ENCODE results near the gene TECR.
A peak's percentile ranks its signal among the peaks of the same experiment; 100 is the strongest.

The TECR gene

DNA sequence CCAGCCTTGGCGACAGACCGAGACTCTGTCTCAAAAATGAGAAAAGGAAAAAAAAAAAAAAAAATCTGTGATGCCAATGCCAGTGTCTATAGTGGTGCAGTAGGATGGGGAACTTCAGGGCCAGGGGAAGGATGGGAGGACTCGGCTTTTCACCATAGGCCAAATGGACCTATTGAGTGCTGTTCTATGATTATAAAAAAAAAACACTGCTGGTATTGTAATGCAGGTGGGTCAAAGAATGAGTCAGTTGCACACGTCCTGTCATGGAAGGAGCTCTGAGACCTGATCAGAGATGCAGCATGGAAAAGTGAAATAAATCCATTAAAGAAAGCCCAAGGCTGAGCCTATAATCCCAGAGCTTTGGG lies 18.2 kb upstream of the TECR start:
- Histone ChIP-seq H3K9me3 (replicated peaks in 1 of 2; ENCODE audit: control insufficient read depth in 2 of 2, insufficient read depth in 1 of 2, low read depth in 1 of 2, low read length in 2 of 2) (no peaks in the 10 kb centered on the region), H3K27me3 (ENCODE audit: control insufficient read depth in 3 of 3, insufficient read depth in 3 of 3, low read depth in 1 of 3, low read length in 3 of 3) (no peaks in the 10 kb centered on the region), H2BK12ac (ENCODE audit: low read length) (no peak overlapping the region), H3K4me3 (ENCODE audit: low read length in 2 of 2) (no peak overlapping the region), H3K27ac (replicated peaks; ENCODE audit: low read length) (no peak overlapping the region), H2BK15ac (ENCODE audit: low read length) (no peak overlapping the region), H2AFZ (ENCODE audit: low read length) (no peak overlapping the region), H4K91ac (ENCODE audit: low read depth, low read length, poor library complexity) (no peak overlapping the region), H3K14ac (ENCODE audit: low read length) (no peak overlapping the region), H3K36me3 (replicated peaks in 1 of 2; ENCODE audit: control insufficient read depth in 2 of 2, insufficient read depth in 2 of 2, low read length in 2 of 2) (peaks cover 21 to 35% of the 10 kb centered on the region in 2 donors), H3K23ac (ENCODE audit: low read depth, low read length, poor library complexity) (no peak overlapping the region), H3K4ac (ENCODE audit: low read length) (no peak overlapping the region), H3K9ac (ENCODE audit: low read depth, low read length, poor library complexity) (no peak overlapping the region), H3K4me1 (ENCODE audit: control insufficient read depth in 2 of 2, insufficient read depth in 1 of 2, low read depth in 1 of 2, low read length in 2 of 2) (peaks cover 2 to 4% of the 10 kb centered on the region in 2 donors), H2BK120ac (ENCODE audit: low read depth, low read length) (no peak overlapping the region), H2AK5ac (ENCODE audit: low read depth, low read length) (no peak overlapping the region), H2BK5ac (ENCODE audit: low read length) (no peak overlapping the region), H3K18ac (ENCODE audit: low read length) (no peak overlapping the region), H3K79me1 (ENCODE audit: low read depth, low read length) (peaks cover 3% of the 10 kb centered on the region), H4K8ac (ENCODE audit: low read depth, low read length) (no peak overlapping the region), H3K4me2 (ENCODE audit: insufficient read depth, low read length, poor library complexity, severe bottlenecking) (no peak overlapping the region)
- WGBS, 2 donors (ENCODE audit: extremely low coverage in 2 of 2, insufficient read length in 2 of 2, insufficient replicate concordance in 1 of 2), result no CpG with 5 or more reads among the region's 4 CpGs
- no peak for DNase-seq (ENCODE audit: low spot score)

DNA sequence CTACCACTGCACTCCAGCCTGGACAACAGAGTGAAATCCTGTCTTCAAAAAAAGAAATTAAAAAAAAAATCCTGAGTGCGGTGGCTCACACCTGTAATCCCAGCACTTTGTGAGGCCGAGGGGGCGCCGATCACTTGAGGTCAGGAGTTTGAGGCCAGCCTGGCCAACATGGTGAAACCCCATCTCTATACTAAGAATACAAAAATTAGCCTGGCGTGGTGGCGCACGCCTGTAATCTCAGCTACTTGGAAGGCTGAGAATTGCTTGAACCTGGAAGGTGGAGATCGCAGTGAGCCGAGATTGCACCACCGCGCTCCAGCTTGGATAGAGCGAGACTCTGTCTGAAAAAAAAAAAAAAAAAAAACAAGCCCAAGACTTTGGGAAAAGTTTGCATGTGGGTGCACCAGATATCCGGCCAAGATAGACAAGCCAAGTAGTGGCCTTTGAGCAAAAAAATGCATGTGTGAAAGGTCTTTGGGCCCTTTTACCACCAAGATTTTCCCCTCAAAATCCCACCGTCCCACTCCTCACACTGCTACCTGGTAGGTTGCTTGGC lies 16.9 kb upstream of the TECR start:
- no peak for DNase-seq (ENCODE audit: low spot score)
- H4K8ac ChIP-seq (ENCODE audit: low read depth, low read length), result no peak overlapping the region
- no peak overlapping the region for H2BK5ac ChIP-seq (ENCODE audit: low read length)
- H3K79me1 ChIP-seq (ENCODE audit: low read depth, low read length), result peaks cover 5% of the 10 kb centered on the region
- no peak overlapping the region for H3K14ac ChIP-seq (ENCODE audit: low read length)
- WGBS, 2 donors (ENCODE audit: extremely low coverage in 2 of 2, insufficient read length in 2 of 2, insufficient replicate concordance in 1 of 2), result no CpG with 5 or more reads among the region's 14 CpGs
- no peak overlapping the region for H3K23ac ChIP-seq (ENCODE audit: low read depth, low read length, poor library complexity)
- H2BK120ac ChIP-seq (ENCODE audit: low read depth, low read length), result no peak overlapping the region
- H2BK15ac ChIP-seq (ENCODE audit: low read length), result no peak overlapping the region
- no peak overlapping the region for H4K91ac ChIP-seq (ENCODE audit: low read depth, low read length, poor library complexity)
- H2AK5ac ChIP-seq (ENCODE audit: low read depth, low read length), result no peak overlapping the region
- no peak overlapping the region for H3K4ac ChIP-seq (ENCODE audit: low read length)
- H3K27ac ChIP-seq (replicated peaks; ENCODE audit: low read length), result no peak overlapping the region
- H3K27me3 ChIP-seq (ENCODE audit: control insufficient read depth in 3 of 3, insufficient read depth in 3 of 3, low read depth in 1 of 3, low read length in 3 of 3), result no peaks in the 10 kb centered on the region
- no peak overlapping the region for H3K4me2 ChIP-seq (ENCODE audit: insufficient read depth, low read length, poor library complexity, severe bottlenecking)
- H3K9me3 ChIP-seq (replicated peaks in 1 of 2; ENCODE audit: control insufficient read depth in 2 of 2, insufficient read depth in 1 of 2, low read depth in 1 of 2, low read length in 2 of 2), result no peaks in the 10 kb centered on the region
- H2AFZ ChIP-seq (ENCODE audit: low read length), result no peak overlapping the region
- peaks cover 9 to 10% of the 10 kb centered on the region in 2 donors for H3K4me1 ChIP-seq (ENCODE audit: control insufficient read depth in 2 of 2, insufficient read depth in 1 of 2, low read depth in 1 of 2, low read length in 2 of 2)
- no peak overlapping the region for H3K9ac ChIP-seq (ENCODE audit: low read depth, low read length, poor library complexity)
- H2BK12ac ChIP-seq (ENCODE audit: low read length), result no peak overlapping the region
- H3K36me3 ChIP-seq (replicated peaks in 1 of 2; ENCODE audit: control insufficient read depth in 2 of 2, insufficient read depth in 2 of 2, low read length in 2 of 2), result peaks cover 22 to 46% of the 10 kb centered on the region in 2 donors
- H3K18ac ChIP-seq (ENCODE audit: low read length), result no peak overlapping the region
- H3K4me3 ChIP-seq (ENCODE audit: low read length in 2 of 2), result no peak overlapping the region

DNA sequence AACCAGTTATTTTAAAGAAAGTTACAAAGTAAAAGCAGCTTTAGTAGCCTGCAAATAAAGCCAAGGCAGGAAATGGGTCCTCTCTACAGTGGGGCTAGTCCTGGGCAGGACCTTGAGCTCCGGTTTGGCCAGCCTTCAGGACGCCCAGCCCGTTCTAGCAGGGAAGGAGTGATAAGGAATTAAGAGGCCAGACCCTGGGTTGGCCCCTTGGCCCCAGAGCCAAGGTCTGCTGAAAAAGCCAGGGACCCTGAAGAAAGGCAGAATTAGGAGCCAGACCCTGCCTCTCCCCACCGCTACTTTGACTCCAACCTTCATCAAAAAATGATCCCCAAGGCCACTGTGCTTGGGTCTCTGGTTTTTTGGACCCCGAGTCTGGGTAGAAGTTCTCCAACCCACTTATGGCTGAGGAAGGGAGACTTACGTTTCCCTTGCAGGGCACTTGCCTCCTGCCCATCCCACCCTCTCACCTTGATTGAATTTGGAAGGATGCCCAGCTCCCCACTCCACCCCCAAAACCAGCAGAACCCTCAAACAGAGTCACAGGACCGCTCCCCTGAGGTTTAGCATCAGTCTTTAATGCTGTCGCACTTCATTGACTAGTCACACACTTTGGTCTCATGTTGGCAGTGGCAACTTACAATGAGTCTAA lies 15.1 kb upstream of the TECR start:
- no peak overlapping the region for H3K4me2 ChIP-seq (ENCODE audit: insufficient read depth, low read length, poor library complexity, severe bottlenecking)

DNA sequence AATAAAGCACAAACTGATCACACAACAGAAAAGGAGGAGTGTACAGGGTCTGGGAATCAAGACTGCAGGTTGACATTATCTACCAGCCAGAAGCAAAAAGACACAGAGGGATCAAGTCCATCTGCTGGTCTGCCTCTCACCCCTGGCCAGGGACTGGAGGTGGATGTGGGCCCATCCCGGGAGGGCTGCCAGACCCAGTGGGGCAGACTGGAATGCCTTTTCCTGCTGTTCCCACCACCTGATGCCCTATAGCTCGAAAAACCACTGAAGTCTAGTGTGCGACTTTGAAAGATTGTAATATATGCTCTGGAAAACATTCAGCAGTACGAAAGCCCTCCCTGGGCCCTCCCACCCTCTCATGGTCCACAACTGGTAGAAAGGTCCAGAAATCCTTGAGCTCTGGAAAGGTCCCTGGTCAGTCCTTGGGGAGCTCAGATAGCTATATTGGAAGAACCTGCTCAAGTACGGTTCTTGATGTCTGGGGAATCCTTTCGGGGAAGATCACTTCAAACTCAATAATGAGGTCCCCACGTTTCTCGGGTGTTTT lies 13.8 kb upstream of the TECR start:
- H3K9ac ChIP-seq (ENCODE audit: low read depth, low read length, poor library complexity), result no peak overlapping the region
- H3K79me1 ChIP-seq (ENCODE audit: low read depth, low read length), result peaks cover 5% of the 10 kb centered on the region
- H3K4me2 ChIP-seq (ENCODE audit: insufficient read depth, low read length, poor library complexity, severe bottlenecking), result no peak overlapping the region
- H3K4me1 ChIP-seq (ENCODE audit: control insufficient read depth in 2 of 2, insufficient read depth in 1 of 2, low read depth in 1 of 2, low read length in 2 of 2), result peaks cover 10 to 13% of the 10 kb centered on the region in 2 donors
- H3K14ac ChIP-seq (ENCODE audit: low read length), result no peak overlapping the region
- H3K27ac ChIP-seq (replicated peaks; ENCODE audit: low read length), result no peak overlapping the region
- H2AFZ ChIP-seq (ENCODE audit: low read length), result no peak overlapping the region
- no peak overlapping the region for H2BK12ac ChIP-seq (ENCODE audit: low read length)
- H2AK5ac ChIP-seq (ENCODE audit: low read depth, low read length), result no peak overlapping the region
- no CpG with 5 or more reads among the region's 8 CpGs for WGBS, 2 donors (ENCODE audit: extremely low coverage in 2 of 2, insufficient read length in 2 of 2, insufficient replicate concordance in 1 of 2)
- H3K4ac ChIP-seq (ENCODE audit: low read length), result no peak overlapping the region
- H3K27me3 ChIP-seq (ENCODE audit: control insufficient read depth in 3 of 3, insufficient read depth in 3 of 3, low read depth in 1 of 3, low read length in 3 of 3), result no peaks in the 10 kb centered on the region
- H3K18ac ChIP-seq (ENCODE audit: low read length), result no peak overlapping the region
- H4K91ac ChIP-seq (ENCODE audit: low read depth, low read length, poor library complexity), result no peak overlapping the region
- peaks cover 22 to 46% of the 10 kb centered on the region in 2 donors for H3K36me3 ChIP-seq (replicated peaks in 1 of 2; ENCODE audit: control insufficient read depth in 2 of 2, insufficient read depth in 2 of 2, low read length in 2 of 2)
- H4K8ac ChIP-seq (ENCODE audit: low read depth, low read length), result no peak overlapping the region
- no peak for DNase-seq (ENCODE audit: low spot score)
- no peak overlapping the region for H2BK15ac ChIP-seq (ENCODE audit: low read length)
- peak overlapping the region in 1 of 2 donors; percentile 98 for H3K4me3 ChIP-seq (ENCODE audit: low read length in 2 of 2)
- no peak overlapping the region for H2BK5ac ChIP-seq (ENCODE audit: low read length)
- H3K9me3 ChIP-seq (replicated peaks in 1 of 2; ENCODE audit: control insufficient read depth in 2 of 2, insufficient read depth in 1 of 2, low read depth in 1 of 2, low read length in 2 of 2), result no peaks in the 10 kb centered on the region
- no peak overlapping the region for H2BK120ac ChIP-seq (ENCODE audit: low read depth, low read length)
- no peak overlapping the region for H3K23ac ChIP-seq (ENCODE audit: low read depth, low read length, poor library complexity)

More for the DNA sequence above, 15.1 kb upstream of the TECR start:
- Histone ChIP-seq H2AFZ (ENCODE audit: low read length) (no peak overlapping the region), H2AK5ac (ENCODE audit: low read depth, low read length) (no peak overlapping the region), H3K9ac (ENCODE audit: low read depth, low read length, poor library complexity) (no peak overlapping the region), H3K36me3 (replicated peaks in 1 of 2; ENCODE audit: control insufficient read depth in 2 of 2, insufficient read depth in 2 of 2, low read length in 2 of 2) (peaks cover 22 to 46% of the 10 kb centered on the region in 2 donors), H2BK5ac (ENCODE audit: low read length) (no peak overlapping the region), H3K9me3 (replicated peaks in 1 of 2; ENCODE audit: control insufficient read depth in 2 of 2, insufficient read depth in 1 of 2, low read depth in 1 of 2, low read length in 2 of 2) (no peaks in the 10 kb centered on the region), H3K27me3 (ENCODE audit: control insufficient read depth in 3 of 3, insufficient read depth in 3 of 3, low read depth in 1 of 3, low read length in 3 of 3) (no peaks in the 10 kb centered on the region), H4K8ac (ENCODE audit: low read depth, low read length) (no peak overlapping the region), H3K14ac (ENCODE audit: low read length) (no peak overlapping the region), H2BK12ac (ENCODE audit: low read length) (no peak overlapping the region), H4K91ac (ENCODE audit: low read depth, low read length, poor library complexity) (no peak overlapping the region), H3K18ac (ENCODE audit: low read length) (no peak overlapping the region), H3K4me3 (ENCODE audit: low read length in 2 of 2) (no peak overlapping the region), H3K23ac (ENCODE audit: low read depth, low read length, poor library complexity) (no peak overlapping the region), H3K4ac (ENCODE audit: low read length) (no peak overlapping the region), H3K79me1 (ENCODE audit: low read depth, low read length) (peaks cover 5% of the 10 kb centered on the region), H3K4me1 (ENCODE audit: control insufficient read depth in 2 of 2, insufficient read depth in 1 of 2, low read depth in 1 of 2, low read length in 2 of 2) (peaks cover 9 to 10% of the 10 kb centered on the region in 2 donors), H2BK120ac (ENCODE audit: low read depth, low read length) (no peak overlapping the region), H2BK15ac (ENCODE audit: low read length) (no peak overlapping the region), H3K27ac (replicated peaks; ENCODE audit: low read length) (no peak overlapping the region)
- DNase-seq (ENCODE audit: low spot score), result no peak
- no CpG with 5 or more reads among the region's 8 CpGs for WGBS, 2 donors (ENCODE audit: extremely low coverage in 2 of 2, insufficient read length in 2 of 2, insufficient replicate concordance in 1 of 2)
